ENCODE results near the gene SCP2D1.

- TF ChIP-seq CTCF (IDR thresholded peaks at IDR 0.05) = no peak
- TF ChIP-seq POLR2A (IDR thresholded peaks at IDR 0.05) = no peak
- TF ChIP-seq POLR2AphosphoS5 (IDR thresholded peaks at IDR 0.05) = no peak
- no peak for TF ChIP-seq EP300 (IDR thresholded peaks at IDR 0.05)
Measured at GRCh38 chr20:18794428-18794787, 19.2 kb upstream of the SCP2D1 start.
